ENCODE data around the gene RUVBL1.
"Not testable (repeated sequence)": the region's sequence is repeated elsewhere in the genome, so short reads cannot be mapped to it uniquely, and the experiment has no call there.

RUVBL1 gene

DNA sequence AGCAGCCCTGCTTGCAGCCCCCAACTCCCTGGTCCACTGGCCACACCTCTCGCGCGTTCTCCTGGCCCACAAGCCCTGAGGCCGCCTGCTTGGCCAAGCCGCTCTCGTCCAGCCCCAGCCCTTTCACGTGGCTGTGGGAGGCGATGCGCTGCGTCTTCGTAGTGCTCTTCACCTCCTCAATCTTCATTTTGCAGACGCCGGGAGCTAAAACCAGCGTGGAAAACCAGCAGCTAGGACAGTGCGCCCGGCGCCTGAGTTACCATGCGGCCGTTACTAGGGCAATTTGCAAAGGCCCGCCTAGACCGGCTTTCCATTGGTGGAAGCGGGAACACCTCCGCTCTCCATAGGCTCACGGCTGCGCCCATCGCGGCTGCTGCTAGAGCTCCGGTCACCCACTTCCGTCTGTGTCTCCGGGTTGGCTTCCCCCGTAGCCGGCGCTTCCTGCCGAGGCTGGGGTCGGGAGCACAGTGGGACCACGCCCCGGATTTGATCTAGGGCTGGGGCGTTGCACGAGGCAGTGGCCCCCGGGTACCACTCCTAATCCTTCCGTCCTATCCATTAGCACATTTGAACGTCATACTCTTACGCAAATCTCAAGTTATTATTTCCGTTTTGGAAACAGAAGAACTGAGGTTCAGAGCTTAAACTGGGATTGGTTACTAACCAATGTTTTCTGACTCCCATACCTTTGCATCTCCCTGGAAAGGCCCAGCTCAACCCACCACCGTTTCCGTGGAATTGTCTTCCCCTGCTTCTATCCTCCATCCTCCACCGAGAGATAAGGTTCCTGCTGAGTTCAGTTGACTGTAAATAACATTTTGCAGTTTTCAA is at the start of gene RUVBL1:
Gene RUVBL1, minus strand, starts transcription at position 275 of the 831 bp plus-strand sequence. Its CDS starts 88 bp downstream, at position 187.
- DNase-seq (ENCODE audit: low read depth in 2 of 2) = peak; percentile 94 to 95

DNA sequence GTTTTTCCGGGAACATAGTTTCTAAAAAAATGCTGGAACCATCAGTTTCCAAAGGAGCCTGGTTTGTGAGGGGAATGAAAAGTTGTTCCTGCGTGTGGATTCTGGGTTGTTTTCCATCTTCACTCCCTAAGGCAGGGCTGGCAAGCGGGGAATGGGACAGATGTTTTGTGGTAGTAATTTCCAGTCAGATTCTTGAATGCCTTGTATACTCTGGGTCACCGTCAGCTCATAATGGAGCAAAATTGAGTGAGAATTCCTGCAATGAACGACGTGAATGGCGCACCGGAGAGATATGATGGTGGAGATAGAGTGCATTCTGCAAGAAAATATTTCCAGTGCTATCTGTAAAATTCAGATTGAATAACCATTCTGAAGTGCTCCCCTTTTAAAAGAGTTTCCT is 49.6 kb upstream of the RUVBL1 start:
- no peak for DNase-seq (ENCODE audit: low read depth in 2 of 2)

DNA sequence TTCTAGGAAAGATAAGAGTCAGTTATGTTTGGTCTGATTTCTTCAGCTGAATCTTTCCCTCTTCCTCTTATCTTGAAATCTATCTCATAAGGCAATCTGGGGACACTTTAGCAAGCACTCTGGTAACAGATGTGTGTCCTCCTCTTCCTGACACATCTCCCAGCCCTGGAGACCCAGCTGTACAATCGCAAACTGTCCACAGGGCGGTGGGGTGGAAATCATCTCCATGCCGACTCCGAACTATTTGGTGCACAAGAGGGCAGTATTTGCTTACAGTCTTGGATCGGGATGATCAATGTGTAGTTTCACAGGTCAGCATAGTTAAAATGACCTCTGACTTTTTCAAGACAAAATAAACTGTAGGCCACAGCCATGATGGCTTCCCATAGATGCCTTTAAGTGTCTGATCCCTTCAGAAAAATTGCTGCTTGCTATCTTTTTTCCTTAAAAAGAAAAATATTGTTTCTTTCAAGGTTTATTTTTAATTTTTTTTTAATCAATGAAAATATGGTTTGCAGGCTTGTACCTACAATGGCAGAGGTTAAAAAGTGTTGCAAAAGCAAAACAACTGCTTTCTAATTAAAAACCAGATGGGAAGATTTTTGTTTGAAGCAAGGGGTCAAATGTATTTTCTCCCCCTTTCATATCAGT is 47.4 kb upstream of the RUVBL1 start:
- no peak for DNase-seq (ENCODE audit: low read depth in 2 of 2)

DNA sequence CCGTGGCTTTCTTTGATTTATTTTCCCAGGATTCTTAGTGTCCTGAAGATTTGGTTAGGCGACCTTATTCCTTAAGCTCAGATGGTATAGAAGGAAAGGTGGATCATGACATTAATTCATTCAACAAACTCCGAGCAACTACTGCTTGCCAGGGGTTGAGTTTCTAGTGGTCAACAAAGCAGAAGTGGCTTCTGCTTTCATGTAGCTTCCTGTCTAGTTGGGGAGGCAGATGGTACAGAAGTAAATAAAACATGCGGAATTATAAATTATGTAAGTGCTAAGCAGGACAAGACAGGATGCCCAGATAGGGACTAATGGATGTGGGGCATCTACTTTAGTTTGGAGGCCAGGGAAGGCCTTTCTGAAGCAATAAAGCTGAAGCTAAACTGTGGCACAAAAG is 45.2 kb upstream of the RUVBL1 start:
- DNase-seq (ENCODE audit: low read depth in 2 of 2) = no peak

DNA sequence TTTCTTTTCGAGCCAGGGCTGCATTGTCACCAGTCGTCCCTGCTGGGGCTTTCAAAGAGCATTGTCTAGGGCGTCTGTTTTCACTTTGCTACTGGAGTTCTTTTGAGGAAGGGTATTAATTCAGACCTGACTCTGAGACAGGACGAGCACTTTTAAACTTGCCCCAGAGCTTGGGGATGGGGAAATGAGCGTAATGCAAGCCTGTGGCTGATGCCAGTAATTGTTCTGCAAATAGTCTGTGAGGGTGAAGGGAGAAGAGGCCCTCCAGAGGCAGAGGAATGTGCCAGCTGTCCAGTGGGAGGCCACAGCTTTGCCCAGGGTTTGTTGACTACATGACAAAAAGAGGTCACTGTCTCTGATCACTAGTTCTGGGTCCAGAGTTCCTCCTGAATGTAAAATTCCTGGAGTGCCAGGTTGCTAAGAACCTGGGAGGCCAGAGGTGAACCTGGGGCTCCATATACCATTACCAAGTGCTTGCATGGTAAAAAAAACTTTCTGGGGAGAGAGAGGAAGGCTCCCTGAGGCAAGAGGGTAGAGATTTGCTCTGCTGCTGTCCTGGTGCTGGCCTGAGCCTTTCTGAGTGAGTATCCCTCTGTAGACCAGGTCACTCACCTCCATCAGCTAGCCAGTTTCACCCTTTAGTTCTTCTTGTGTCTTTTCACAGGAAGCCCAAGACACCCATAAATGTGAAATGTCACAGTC is 44.5 kb upstream of the RUVBL1 start:
- no peak for DNase-seq (ENCODE audit: low read depth in 2 of 2)

DNA sequence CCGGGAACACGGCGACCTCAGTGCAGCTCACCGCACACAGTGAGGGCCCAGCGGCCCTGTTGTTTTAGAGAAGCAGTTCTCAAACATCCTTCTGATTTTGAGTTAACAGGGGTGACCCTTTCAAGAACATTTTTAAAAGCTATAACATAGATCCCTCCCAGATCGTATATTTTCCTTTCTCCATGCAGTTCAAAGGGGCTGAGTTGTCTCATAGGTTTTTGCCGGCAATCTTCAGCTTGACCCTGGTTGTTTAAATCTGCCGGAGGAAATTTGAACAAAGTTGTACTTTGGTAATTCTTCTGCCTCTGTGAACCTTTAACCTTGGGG is 44.0 kb upstream of the RUVBL1 start:
- no peak for DNase-seq (ENCODE audit: low read depth in 2 of 2)

DNA sequence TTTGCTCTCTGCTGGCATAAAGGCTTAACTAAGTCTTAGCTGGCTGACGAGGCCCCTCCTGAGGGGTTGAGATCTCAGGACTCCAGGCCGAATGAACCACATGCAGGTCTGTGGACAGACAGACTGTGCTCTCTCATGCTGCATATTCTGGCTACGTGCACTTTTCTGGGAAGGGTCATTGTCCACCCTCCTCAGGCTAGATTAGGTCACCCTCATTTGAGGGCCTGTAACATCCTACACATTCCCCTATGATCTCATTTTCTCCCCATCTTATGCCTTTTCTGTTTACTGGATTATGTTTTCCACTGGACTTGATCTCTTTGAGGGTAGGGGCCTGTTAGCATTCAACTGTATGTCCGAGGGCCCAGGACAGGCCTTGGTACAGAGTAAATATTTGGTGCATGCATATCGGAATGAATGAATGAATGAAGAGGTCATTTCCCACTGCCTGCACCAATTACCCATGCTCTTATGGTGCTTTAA is 43.4 kb upstream of the RUVBL1 start:
- DNase-seq (ENCODE audit: low read depth in 2 of 2) = no peak

DNA sequence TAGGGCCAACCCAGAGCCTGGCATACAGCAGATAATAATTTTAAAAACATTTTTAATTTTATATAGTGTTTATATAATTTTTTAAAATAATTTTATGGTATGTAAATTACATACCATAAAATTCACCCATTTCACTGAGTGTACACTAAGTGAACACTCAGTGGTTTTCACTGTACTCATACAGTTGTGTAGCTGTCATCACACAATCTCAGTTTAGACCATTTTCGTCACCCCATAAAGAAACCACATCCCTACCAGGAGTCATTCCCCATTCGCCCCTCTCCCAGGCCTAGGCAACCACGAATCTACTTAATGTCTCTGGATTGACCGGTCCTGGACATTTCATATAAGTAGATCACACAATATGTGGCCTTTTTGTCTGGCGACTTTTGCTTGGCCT is 39.8 kb upstream of the RUVBL1 start:
- DNase-seq (ENCODE audit: low read depth in 2 of 2) = no peak

DNA sequence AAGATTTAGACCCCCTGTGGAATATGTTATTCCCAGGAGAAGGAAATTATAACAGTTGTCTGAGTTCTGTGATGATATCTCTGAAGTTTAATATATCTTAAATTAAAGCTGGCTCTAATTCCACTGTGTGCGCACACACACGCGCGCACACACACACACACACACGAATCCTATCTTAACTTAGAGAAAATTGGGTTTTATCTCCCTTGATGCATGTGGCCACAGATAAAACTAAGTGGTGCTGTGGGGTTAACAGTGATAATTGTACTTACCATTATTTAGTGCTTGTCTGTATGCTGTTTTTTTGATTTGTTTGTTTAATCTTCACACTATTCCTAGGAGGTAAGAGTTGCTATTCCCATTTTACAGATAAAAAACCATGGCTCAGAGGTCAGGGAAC is 37.0 kb upstream of the RUVBL1 start:
- no peak for DNase-seq (ENCODE audit: low read depth in 2 of 2)

DNA sequence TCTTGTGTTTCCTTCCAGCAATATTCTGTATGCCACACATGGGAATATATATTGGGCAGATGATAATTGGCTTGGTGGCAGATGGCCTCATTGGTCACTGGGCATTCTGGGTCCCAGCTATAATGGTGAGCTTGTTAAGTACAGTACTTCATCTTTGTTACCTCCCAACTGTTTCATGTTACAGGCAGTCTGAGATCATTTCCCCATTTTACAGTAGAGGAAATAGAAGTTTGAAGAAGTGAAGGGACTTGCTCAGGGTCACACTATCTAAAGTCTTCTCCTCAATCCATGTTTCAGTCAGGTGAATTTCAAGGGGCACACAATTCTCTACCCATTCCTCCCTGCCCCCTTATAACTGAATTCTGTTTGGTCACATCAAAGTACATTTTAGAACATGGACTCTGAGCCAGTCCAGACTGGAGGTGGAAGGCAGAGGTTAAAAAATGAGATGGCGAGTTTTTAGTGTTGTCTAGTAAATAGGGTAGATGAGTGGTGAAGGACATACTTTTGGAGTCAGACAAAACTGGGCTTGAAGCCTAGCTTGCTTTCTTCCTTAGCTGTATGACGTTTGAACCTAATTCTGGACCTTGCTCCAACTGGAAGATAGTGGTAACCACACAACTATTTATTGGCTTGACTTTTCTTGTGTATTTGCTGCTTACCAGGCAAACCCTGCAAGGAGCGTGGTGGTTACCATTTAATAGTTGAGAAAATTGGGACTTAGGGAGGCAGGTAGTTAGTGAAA is 32.2 kb upstream of the RUVBL1 start:
- no peak for DNase-seq (ENCODE audit: low read depth in 2 of 2)

DNA sequence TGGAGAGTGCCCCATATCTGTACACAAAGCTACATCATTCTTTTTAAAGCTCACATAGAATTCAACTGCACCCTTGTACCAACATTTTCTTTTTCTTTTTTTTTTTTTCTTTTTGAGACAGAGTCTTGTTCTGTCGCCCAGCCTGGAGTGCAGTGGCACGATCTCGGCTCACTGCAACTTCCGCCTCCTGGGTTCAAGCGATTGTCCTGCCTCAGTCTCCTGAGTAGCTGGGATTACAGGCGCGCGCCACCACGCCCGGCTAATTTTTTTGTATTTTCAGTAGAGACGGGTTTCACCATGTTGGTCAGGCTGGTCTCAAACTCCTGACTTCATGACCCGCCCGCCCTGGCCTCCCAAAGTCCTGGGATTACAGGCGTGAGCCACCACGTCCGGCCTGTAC is 30.7 kb upstream of the RUVBL1 start:
- not testable (repeated sequence) for DNase-seq (ENCODE audit: low read depth in 2 of 2)

DNA sequence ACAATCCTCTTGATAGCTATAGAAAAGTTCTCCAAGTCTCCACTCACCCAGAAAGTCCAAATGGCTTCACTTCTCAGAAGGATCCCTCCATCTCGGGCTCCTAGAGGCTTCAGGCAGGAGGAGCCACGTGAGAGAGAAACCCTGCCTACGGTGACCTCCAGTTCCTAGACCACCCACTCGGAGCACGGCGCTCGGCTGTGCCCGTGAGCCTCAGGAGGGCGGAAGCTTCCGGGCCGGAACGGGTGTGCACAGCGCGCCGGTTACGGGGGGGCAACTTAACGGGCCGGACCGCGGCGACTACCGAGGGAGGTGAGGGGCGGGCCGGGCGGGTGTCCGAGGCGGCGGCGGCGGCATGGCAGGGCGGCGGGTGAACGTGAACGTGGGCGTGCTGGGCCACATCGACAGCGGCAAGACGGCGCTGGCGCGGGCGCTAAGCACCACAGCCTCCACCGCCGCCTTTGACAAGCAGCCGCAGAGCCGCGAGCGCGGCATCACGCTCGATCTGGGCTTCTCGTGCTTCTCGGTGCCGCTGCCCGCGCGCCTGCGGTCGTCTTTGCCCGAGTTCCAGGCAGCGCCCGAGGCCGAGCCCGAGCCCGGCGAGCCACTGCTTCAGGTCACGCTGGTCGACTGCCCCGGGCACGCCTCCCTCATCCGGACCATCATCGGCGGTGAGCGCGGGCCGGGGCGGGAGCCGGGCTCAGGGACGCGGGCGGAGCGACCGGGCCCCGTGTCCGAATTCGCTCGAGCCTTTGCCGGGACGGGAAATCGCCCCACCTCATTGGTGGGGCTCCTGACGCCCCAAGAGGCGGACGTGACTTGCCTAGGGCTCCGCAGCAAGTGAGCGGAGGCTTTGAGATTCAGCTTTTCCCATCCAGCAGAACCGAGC is 29.8 kb upstream of the RUVBL1 start, which contains the start of gene EEFSEC:
Gene EEFSEC, plus strand, starts transcription at position 326 of the 886 bp plus-strand sequence. Its CDS starts 27 bp downstream, at position 353.
- DNase-seq (ENCODE audit: low read depth in 2 of 2) = peak; percentile 81 to 82

DNA sequence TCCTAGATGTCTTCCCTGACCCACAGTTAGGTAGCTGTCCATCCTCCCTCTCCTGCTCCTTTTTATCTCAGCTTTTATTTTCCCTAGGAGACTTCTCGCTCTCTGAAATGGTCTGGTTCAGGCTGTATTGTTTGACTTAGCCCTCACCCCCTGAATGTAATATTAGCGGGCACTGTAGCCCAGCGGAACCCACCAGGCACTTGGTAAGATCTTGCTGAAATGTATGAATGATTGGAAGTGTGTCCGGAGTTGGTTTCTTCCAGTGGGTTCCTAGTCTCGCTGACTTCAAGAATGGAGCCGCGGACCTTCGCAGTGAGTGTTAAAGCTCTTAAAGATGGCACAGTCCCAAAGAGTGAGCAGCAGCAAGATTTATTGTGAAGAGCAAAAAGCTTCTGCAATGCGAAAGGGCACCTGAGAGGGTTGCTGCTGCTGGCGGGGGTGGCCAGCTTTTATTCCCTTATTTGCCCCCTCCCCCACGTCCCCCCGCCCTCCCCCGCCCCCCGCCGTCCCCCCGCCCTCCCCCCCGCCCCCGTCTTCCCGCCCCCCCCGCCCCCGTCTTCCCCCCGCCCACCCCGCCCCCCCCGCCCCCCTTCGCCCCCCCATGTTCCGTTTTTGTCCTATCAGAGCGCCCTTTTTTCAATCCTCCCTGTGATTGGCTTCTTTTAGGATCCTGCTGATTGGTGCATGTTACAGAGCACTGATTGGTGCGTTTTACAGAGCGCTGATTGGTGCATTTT is 29.0 kb upstream of the RUVBL1 start:
- DNase-seq (ENCODE audit: low read depth in 2 of 2) = no peak

DNA sequence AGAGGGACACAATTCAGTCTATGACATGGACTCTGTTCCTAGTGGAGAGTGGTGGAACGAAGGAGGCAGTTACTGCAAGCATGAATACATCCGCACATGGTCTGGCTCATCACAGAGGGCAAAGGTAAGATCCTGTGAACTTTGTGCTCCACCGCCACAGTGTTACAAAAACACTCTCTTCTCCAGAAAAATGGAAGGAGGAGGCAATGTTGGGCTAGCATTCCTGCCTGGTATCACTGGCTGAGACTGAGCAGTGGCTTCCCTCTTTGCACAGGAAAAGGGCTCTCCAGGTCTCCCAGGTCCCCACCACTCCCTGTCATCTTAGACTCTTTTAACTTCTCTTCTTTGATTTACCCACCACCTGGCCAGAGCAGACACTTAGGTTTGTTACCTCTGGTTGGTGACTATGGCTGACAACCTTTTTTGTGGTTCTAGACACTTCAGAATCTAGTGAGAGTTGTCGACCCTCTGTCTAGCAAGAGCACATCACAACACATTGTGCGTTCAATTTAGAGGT is 28.2 kb upstream of the RUVBL1 start:
- no peak for DNase-seq (ENCODE audit: low read depth in 2 of 2)

DNA sequence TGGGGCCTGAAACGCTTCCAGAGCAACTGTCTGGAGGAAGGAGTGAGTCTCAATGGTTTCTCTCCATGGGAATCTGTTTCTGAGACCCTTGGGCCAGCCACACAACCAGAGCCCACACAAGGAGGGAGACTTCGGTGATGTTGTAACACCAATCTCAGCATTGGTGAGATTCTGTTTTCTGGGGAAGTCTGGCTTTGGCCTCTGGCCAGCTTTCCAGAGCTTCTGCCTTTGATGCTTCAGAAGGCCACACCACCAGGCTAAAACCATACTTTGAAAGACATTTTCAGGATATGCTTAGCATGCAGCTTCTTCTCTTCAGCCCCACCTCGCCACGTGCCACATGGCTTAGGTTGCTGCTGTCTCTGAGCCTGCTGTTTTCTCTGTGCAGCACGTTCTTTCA is 26.0 kb upstream of the RUVBL1 start:
- DNase-seq (ENCODE audit: low read depth in 2 of 2) = no peak

DNA sequence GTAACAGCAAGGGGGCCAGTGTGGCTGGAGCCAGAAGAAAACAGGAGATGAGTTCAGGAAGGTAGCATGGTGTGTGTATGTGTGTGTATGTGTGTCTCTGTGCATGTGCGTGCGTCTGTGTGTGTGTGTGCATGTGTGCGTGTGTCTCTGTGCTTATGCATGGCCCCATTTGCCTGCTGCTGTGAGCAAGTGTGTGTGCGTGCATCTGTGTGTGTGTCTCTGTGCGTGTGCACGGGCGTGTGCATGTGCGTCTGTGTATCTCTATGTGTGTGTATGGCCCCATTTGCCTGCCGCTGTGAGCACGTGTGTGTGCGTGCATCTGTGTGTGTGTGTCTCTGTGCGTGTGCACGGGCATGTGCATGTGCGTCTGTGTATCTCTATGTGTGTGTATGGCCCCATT is 22.6 kb upstream of the RUVBL1 start:
- DNase-seq (ENCODE audit: low read depth in 2 of 2) = no peak

DNA sequence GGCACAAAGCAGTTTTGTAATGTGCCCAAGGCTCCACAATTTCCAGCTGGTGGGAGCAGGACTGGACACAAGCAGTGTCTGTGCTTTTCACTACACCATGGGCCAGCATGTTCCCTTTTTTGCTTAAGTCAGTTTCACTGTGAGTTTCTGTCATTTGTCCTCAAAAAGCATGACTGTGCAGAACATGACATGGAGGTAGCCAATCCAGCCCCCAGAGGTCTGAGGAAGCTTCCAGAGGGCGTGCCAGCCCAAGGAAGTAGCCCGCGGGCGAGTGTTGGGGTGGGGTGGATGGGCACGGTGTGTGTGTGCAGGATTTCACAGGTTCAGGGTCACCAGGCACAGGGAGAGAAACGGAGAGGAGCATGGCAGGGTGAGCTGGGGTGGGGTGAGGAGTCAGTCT is 21.7 kb upstream of the RUVBL1 start:
- DNase-seq (ENCODE audit: low read depth in 2 of 2) = no peak

DNA sequence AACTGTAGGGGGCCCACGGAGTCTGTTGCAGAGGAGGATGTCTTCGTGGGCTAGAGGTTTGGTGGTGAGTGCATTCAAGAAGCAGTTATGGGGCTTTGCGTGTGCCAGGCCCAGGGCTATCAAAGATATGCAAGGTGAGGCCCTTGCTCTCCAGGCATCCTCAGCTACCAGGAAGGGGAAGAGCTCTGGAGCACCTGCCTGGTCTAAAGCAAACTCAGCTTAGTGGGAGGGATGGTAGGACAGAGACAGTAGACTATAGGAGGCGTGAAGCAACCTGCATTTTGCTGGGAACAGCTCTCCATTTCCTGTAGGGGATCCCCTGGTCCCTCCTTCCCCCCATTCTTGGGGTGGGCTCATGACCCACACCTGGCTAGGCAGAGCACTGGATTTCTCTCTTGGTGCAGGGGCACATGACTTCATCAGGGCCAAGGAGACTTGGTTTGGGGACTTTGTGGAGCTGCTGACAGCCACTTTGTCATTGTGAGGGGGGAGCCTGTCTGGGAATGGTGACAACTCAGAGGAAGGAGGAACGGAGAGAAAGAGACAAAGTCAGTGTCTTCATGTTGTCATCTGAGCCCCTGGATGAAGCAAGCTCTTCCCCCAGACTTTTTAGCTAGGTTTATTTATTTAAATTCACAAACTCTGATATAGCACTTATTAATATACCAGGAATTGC is 21.0 kb upstream of the RUVBL1 start:
- DNase-seq (ENCODE audit: low read depth in 2 of 2) = no peak

DNA sequence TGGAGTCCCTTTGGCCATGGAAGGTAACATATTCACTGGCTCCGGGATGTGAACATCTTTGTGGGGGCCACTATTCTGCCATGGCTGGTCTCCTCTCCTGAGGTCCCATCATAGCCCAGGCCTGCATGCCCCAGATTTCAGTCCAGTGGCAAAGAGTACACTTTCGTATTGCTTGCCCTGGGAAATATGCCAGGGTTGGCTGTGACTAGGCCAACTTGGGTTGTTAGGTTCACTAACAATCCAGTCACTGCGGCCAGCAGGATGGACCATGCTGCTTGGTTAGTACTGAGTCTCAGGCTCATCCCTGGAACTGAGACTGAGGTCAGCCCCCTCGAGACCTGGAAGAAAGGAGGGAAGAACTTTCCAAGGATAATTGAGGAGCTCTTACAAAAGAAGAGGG is 19.9 kb upstream of the RUVBL1 start:
- DNase-seq (ENCODE audit: low read depth in 2 of 2) = no peak
